ENCODE measurements around the gene PPP2R2D. TPM values are rescaled to one million over a fixed set of nuclear protein-coding genes. Genes with fewer than 3 reads are reported as not detected.

The PPP2R2D gene
- total RNA-seq, 1 donor from 2014 or later = 34.0 TPM

DNA sequence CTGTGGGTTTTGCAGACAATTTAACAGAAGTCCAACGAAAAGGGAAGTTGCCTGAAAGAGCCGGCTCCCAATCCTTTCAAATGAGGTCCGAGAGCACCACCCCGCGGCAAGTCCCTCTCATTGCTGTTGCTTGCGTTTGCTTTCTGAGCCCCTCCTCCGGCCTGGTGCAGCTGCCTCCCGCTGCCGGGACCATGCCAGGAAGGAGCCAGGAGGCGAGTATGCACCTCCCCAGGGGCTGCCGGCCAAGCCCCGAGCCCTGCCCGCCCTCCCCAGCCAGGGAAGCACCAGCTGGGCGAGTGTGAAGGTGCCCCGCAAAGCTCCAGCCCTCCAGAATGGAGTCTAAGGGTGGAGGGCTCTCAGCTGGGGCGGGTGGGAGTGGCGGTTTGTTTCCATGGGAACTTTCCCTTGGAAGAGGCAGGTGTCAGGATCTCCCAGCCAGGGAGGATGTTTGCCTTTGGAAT lies 25.8 kb upstream of the PPP2R2D start:
- H3K9me3 Mint-ChIP-seq = peaks cover 3% of the 10 kb centered on the region
- H3K4me1 Mint-ChIP-seq = peaks cover 3% of the 10 kb centered on the region
- TF ChIP-seq, protein P1, sequence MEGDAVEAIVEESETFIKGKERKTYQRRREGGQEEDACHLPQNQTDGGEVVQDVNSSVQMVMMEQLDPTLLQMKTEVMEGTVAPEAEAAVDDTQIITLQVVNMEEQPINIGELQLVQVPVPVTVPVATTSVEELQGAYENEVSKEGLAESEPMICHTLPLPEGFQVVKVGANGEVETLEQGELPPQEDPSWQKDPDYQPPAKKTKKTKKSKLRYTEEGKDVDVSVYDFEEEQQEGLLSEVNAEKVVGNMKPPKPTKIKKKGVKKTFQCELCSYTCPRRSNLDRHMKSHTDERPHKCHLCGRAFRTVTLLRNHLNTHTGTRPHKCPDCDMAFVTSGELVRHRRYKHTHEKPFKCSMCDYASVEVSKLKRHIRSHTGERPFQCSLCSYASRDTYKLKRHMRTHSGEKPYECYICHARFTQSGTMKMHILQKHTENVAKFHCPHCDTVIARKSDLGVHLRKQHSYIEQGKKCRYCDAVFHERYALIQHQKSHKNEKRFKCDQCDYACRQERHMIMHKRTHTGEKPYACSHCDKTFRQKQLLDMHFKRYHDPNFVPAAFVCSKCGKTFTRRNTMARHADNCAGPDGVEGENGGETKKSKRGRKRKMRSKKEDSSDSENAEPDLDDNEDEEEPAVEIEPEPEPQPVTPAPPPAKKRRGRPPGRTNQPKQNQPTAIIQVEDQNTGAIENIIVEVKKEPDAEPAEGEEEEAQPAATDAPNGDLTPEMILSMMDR (IDR thresholded peaks at IDR 0.05; ENCODE audit: unreplicated experiment) = peak; percentile 71
- H3K4me3 Mint-ChIP-seq = no peak overlapping the region
- no peak overlapping the region for H3K27ac Mint-ChIP-seq
- peak; percentile 76 to 89 for DNase-seq (ENCODE audit: low spot score in 2 of 2, unreplicated experiment in 2 of 2)
- H3K36me3 Mint-ChIP-seq = no peaks in the 10 kb centered on the region
- peaks cover 28% of the 10 kb centered on the region for H3K27me3 Mint-ChIP-seq (ENCODE audit: low read depth)

DNA sequence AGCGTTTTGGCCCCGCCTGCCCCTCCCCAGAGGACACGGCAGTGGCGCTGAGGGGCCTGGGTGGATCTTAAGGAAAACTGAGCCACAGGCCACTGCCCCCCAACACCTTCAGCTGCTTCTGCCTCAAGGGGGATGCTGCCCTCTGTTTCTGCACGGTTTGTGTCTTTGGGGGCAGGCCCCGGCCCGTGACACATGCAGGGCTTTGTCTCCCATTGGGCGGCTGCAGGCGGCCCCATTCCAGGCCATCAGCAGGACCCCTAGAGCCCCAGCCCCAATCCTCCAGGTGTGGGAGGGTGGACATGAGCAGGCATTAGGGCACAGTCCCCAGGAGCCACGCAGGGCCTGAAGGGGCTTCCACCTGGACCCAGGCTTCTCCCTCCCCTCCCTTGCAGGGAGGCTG lies 25.3 kb upstream of the PPP2R2D start:
- no peaks in the 10 kb centered on the region for H3K36me3 Mint-ChIP-seq
- H3K27me3 Mint-ChIP-seq (ENCODE audit: low read depth) = peaks cover 29% of the 10 kb centered on the region
- peaks cover 3% of the 10 kb centered on the region for H3K4me1 Mint-ChIP-seq
- H3K4me3 Mint-ChIP-seq = no peak overlapping the region
- TF ChIP-seq, protein P1 (IDR thresholded peaks at IDR 0.05; ENCODE audit: unreplicated experiment) = no peak
- no peak overlapping the region for H3K27ac Mint-ChIP-seq
- peaks cover 3% of the 10 kb centered on the region for H3K9me3 Mint-ChIP-seq
- no peak for DNase-seq (ENCODE audit: low spot score in 2 of 2, unreplicated experiment in 2 of 2)

- Mint-ChIP-seq H3K36me3 (no peaks in the 10 kb centered on the region), H3K27ac (no peak overlapping the region), H3K4me3 (no peak overlapping the region), H3K4me1 (peaks cover 3% of the 10 kb centered on the region), H3K9me3 (peaks cover 5% of the 10 kb centered on the region), H3K27me3 (ENCODE audit: low read depth) (peaks cover 29% of the 10 kb centered on the region)
- DNase-seq (ENCODE audit: low spot score in 2 of 2, unreplicated experiment in 2 of 2) = no peak
- TF ChIP-seq, protein P1 (IDR thresholded peaks at IDR 0.05; ENCODE audit: unreplicated experiment) = no peak
These were observed 24.8 kb upstream of the PPP2R2D start for GRCh38 chr10:131876017-131876416.

DNA sequence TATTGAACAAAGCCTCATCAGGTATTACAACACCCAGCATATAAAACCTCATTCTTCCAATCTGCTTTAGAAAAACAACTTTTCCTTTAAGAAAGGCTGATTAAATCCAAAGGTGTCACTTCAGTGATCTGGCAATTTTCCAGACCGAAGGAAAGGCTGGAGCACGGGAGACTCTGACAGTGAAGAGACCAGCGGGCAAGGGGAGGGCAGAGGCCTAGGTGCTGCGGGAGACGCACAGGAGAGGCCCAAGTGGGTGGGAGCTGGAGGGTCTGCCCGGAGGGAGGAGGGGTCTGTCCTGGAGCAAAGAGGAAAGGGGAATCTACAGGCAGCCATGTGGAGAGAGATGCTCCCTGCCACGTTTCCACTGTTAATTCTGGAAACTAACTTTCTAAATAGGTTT lies 24.3 kb upstream of the PPP2R2D start:
- H3K9me3 Mint-ChIP-seq = peaks cover 8% of the 10 kb centered on the region
- no peak overlapping the region for H3K27ac Mint-ChIP-seq

GRCh38 chr10:131880016-131880590 lies 20.7 kb upstream of the PPP2R2D start:
- Mint-ChIP-seq H3K36me3 (no peaks in the 10 kb centered on the region), H3K27me3 (ENCODE audit: low read depth) (peaks cover 33% of the 10 kb centered on the region), H3K4me1 (no peaks in the 10 kb centered on the region), H3K4me3 (no peak overlapping the region), H3K9me3 (peaks cover 8% of the 10 kb centered on the region), H3K27ac (no peak overlapping the region)
- no peak for DNase-seq (ENCODE audit: low spot score in 2 of 2, unreplicated experiment in 2 of 2)
- TF ChIP-seq, protein P1 (IDR thresholded peaks at IDR 0.05; ENCODE audit: unreplicated experiment) = no peak

More for the DNA sequence above, 24.3 kb upstream of the PPP2R2D start:
- TF ChIP-seq, protein P1 (IDR thresholded peaks at IDR 0.05; ENCODE audit: unreplicated experiment) = no peak
- no peak for DNase-seq (ENCODE audit: low spot score in 2 of 2, unreplicated experiment in 2 of 2)
- peaks cover 29% of the 10 kb centered on the region for H3K27me3 Mint-ChIP-seq (ENCODE audit: low read depth)
- peaks cover 3% of the 10 kb centered on the region for H3K4me1 Mint-ChIP-seq
- H3K4me3 Mint-ChIP-seq = no peak overlapping the region
- no peaks in the 10 kb centered on the region for H3K36me3 Mint-ChIP-seq
